Stimulated activated CD8-positive, alpha-beta memory T cell treated with anti-CD3 and anti-CD28 coated beads, Interleukin-12 subunit alpha, Interleukin-12 subunit beta, amount 100 ng/mL, for 1 hour (primary cell): ENCODE measurements around the gene AMOT.

Source experiments
- DNase-seq: peaks from one replicate; pipeline ENCODE4 v3.0.0-alpha.2; 2020; ENCODE audit warnings: low read depth

Gene AMOT

GRCh38 chrX:112837531-112837930 lies 3.1 kb downstream of the AMOT start:
- DNase-seq = no peak

GRCh38 chrX:112835019-112835418 lies 5.6 kb downstream of the AMOT start:
- DNase-seq = no peak

- no peak for DNase-seq
These were observed 6.4 kb downstream of the AMOT start for GRCh38 chrX:112834031-112834845.

DNA sequence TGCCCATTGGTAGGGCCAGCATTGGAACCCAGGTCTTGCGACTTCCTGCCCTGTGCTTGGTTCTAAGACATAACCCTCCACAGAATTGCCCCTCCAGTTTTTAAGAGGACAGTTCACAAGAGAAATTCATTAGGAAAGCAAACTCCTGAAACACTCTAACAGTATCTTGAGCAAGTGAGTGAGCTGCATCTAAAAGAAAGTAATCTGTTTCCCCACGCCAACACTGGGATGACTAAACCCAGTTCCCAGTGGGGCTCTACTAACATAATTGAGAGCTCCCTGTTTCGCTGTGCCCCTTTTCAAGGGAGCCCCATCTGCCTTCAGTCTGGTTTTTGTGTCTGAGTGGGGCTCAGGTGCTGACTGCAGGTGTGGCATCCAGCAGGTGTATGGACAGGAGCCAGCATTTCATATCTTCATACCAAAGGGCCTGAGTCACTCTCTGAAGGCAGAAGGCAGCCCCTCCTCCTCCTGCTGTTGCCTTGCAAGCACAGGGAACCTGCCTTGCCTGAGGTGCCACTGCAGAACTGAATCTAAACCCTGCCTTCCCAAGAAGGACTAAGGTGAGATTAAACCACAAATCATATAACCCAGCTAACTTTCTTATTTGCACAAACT lies 8.0 kb downstream of the AMOT start:
- DNase-seq = no peak

DNA sequence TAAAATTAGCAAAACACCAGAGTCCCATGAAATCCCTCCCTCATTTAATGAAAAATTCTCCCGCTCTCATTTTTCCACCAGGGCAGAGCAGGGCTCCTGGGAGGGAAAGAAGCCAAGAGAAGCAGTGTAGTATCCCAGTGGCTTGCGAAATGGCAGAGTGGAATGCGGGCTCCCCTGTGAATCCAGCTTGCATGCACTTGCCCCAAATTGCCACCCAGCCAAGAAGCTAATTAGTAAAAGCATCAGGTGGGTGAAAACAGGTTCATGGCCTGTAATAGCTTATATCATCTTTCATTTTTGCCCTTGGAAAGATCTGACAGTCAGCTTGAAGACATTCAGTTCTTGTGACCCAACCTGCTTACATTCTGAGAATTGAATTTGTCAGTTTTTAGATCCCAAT lies 10.1 kb downstream of the AMOT start:
- no peak for DNase-seq

DNA sequence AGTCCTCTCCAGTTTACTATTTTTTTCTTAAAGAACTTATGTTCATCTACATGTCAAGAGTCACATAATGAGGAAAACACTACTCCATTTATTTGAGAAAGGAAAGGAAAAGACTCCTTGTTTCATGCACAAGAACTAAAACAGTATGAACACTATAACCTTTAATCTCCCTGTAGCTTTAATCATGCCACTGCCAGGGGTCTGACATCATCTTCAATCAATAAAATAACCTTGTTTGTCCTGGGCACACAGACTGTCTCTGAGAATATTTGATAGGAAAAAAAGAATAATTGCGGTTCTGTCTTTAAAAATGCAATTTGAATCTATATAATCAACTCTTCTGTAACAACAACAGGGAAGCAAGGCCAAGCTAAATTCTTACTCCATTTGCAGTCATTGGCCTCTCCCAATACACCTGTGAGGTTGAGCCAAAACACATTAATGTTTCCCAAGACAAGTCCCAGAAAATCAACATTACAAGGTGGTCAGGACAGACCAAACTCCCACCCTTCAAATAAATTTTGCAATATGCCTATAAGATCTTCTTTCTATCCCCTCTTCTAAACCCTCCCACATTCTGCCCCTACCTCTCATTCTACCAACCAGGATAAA lies 13.2 kb downstream of the AMOT start:
- no peak for DNase-seq

DNA sequence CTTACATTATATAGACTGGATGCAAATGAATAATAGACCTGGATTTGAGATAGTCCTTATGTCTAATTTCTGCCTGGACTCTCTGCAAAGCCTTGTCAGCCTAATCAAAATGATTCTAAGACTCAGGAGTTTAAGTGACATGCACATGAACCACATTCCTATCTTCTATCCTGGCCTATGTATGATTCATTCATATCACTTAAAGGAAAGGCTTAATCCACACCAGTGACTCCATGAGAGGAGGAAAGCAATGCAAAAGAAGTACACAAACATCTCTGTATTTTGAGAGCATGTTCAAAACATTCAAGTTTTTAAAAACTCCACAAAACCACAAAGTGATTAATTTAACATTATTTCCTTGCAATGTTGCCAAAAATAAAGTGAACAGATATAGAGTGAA lies 14.6 kb downstream of the AMOT start:
- DNase-seq = no peak

GRCh38 chrX:112822892-112823291 lies 17.7 kb downstream of the AMOT start:
- no peak for DNase-seq

DNA sequence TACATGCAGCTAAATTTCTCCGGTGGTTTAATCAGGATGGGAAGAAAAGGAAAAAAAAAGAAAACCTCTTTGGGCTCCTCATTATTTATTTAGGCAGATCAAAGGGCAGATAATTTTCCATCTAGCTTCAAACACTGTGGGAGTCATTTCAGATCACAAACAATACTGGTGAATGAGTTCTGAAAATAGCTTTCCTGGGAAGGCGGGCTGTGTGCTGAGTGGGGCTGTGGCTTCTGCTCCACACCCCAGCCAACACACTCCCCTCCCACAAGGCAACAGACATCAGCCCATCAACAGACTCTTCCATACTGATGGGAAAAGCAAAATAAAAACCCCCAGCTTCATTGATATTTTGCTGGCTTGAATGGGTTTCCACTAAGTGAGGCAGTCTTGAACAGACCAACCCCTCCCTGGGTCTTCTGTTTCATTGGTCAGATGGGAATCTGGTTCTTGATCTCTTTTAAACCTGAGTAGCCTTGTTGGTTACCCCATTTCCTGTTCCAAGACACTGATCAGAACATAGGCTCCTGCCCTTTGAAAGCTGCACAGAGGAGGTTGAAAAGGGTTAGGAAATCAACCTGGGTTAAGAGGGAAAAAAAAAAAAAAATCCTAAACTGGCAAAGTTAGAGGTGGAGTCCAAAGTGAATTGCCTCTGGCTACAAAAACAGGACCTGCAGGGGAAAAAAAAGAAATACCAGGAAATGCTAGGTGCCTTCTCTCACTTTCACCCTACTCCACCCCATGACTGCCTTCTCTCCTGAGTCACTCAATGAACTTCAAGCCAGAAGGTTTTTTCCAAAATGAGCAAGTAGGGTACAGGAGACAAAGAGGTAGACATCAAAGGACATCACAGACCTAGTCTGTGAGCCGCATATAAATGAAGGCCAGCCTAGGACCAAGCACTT lies 20.0 kb downstream of the AMOT start:
- DNase-seq = no peak

- no peak for DNase-seq
These were observed 20.8 kb downstream of the AMOT start for GRCh38 chrX:112819813-112820212.

- no peak for DNase-seq
These were observed 21.5 kb downstream of the AMOT start for GRCh38 chrX:112819008-112819640.

DNA sequence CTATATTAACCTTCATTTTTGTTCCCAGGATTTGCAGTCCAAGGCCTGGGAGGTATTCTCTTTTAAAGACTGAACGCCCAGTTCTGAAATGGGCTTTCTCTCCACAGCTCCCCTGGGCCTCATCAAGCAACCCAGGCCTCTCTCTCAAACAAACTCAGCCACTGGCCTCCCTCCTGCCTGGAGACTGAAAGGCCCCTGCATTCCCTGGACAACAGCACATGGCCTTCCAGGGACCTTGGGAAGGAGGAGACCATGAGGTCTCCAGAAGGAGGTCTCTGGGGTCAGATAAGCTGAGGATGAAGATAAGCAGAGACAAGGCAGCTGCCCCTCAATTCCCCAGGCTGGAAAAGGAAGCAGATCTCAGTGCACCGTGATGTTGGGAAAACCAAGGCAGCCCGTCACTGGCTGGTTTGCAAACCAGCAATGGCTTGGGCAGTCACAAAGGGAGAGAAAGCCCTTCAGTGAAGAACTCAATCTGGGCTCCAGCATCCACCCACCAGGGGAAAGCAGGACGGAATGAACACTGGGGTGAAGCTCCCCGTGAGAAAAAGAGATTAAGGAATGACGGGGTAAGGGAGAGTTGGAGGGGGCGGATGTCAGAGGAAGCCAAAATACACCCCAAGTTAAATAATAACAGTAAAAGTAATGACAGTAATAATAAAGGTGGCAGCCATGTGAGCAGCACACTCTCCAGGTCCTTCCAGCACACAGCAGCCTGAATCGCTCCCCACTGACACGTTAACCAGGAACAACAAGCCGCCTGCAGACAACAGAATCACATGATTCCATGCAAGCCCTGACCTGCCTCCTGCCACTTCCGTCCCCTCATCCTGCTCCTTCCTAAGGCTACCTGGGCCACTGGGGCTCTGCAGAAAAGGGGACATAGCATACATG lies 22.3 kb downstream of the AMOT start:
- no peak for DNase-seq

- no peak for DNase-seq
These were observed 23.7 kb downstream of the AMOT start for GRCh38 chrX:112816908-112817307.

DNA sequence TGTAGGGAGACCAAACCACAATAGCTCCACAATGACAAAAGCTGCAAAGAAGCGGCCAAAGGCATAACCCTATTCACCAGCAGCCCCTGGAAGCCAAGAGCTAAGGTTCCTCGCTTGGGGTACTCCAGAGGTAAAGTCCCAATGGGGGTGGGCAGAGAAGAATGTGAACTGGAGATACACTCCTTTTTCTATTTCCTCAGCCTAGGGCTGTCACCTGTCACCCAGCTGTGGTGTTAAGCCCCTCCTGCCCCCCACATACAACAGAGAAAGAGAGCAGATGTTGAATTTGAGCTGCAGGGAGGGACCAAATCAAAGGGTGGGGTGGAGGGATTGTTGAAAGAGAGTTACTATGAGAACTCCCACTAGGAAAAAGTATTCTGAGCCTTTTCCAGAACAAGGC lies 26.1 kb downstream of the AMOT start:
- no peak for DNase-seq

GRCh38 chrX:112812741-112813140 lies 27.9 kb downstream of the AMOT start:
- DNase-seq = no peak

DNA sequence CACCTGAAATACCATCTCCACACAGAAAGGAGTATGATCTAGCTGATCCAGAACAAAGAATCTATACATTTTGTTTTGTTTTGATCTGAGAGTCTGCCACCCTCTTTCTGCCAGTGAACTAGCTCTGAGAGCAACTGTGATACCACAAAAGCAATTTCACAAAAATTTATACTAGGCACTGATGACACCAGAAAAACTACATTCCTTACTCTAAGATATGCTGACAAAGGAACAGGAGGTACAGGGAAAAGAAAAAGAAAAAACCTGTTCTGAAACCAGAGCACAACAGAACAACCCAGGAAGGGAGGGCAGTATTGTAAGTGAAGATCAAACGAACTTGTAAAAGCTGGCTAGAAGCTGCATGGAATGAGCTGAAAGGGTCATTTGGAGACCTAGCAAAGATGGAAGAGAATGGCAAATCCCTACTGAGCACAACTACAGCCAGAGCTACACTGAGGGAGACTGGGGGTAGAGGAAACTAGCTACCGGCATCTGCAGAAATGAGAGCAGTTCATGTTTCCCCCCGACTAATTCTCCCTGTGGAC lies 31.9 kb downstream of the AMOT start:
- no peak for DNase-seq

DNA sequence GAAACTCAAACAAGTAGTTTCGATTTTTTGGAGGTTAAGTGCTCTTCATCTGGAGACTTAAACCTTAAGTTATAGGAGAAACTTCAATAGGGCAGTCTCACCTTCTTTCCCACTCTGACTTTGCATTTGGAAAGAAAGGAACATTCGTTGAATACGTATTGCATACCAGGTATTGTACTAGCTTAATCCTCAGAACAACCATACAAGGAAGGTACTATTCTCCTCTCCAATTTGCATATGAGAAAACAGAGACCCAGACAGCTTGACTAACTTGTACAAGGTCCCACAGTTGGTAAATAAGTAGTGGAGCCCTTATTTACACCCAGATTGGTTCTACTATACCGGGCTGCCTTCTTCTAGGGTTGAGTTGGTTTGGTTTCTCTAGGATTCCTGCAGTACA lies 32.6 kb downstream of the AMOT start:
- no peak for DNase-seq

- DNase-seq = no peak
These were observed 37.6 kb downstream of the AMOT start for GRCh38 chrX:112803060-112803459.

DNA sequence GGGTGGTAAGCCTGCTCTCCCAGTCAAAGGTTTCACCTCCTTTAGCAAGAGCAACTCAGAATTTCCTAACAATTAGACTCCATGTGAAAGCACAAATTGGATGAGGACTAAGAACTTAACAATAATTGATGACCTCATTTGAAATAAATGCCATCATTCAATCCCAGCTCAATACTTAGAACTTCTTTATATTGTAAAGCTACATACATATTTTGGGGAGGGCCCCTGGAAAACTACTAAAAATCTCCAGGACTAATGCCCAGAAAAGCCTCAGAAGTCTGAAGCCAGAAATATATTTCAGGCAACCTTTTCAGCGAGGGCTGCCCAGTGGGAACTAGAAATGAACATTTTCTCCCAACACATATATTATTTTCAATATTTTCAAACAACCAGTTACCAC lies 38.1 kb downstream of the AMOT start:
- DNase-seq = no peak

DNA sequence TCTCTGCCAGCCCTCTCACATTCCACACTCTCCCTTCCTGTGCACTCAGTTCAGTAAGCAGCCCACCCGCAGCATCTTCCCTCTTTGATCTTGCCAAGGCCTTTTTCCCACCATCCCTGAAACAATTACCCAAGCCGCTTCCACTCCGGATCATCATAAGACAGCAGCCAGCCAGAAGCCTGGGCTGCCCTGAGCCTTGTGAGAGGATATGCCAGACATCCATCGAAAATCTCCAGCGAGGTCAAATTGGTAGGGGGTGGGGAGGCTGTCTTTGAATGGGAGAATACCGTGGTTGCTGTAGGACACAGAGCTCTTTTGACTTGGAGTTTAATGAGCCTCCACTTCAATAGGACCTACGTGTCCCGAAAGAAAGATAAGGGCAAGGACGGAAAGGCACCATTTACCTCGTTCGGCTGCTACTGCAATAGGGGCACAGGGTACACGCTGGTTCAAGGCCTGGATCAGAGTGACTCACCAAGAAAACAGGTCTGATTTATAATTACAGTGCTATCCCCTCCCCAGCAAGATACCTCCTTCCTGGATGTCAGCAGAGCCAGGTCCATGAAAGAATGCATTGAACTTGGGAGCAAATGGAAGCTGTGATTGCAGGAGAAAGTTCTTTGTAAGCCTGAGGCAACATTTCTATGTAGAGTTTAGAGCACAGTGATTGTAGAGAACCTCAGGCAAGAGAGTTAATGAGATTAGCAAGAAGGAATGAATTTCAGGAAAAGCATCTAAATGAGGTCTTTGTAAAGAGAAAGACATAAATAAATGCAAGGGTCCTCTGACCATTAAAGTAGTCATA lies 39.5 kb downstream of the AMOT start:
- DNase-seq = no peak
